Gastrocnemius medialis (tissue), 4 donors: Measurements from ENCODE around the gene CMTM4. TPM values are rescaled to one million over a fixed set of nuclear protein-coding genes. Genes with fewer than 3 reads are reported as not detected.

ENCODE experiments used
- ATAC-seq, 2 donors: fragments of 150-250 bp; one replicate each; pipeline ENCODE4 v1.9.1; 2016
- DNase-seq, 2 donors: peaks; one replicate each; pipeline ENCODE4 v3.0.0-alpha.2; 2019
- H3K27ac ChIP-seq, 4 donors: fragments of 200-600 bp; sonication (generic); 1 replicate in 1 of 4; 2 replicates in 3 of 4; pipeline ENCODE4 v1.5.1; 2016 to 2018; ENCODE audit warnings: mild to moderate bottlenecking in 2 of 4, moderate library complexity in 1 of 4
- H3K27me3 ChIP-seq, 3 donors: fragments of 200-600 bp; sonication (generic) in 2 of 3; 1 replicate in 1 of 3; 2 replicates in 2 of 3; pipeline versions ENCODE4 v1.5.1 to v1.6.0; 2016 to 2019; ENCODE audit warnings: mild to moderate bottlenecking in 1 of 3, moderate library complexity in 1 of 3
- H3K36me3 ChIP-seq, 2 donors: fragments of 200-600 bp; sonication (generic) in 1 of 2; one replicate each; pipeline ENCODE4 v1.5.1; 2017 to 2018
- H3K4me1 ChIP-seq, 2 donors: fragments of 200-600 bp; sonication (generic) in 1 of 2; one replicate each; pipeline ENCODE4 v1.5.1; 2016 to 2017; ENCODE audit warnings: mild to moderate bottlenecking in 2 of 2
- H3K4me3 ChIP-seq, 4 donors: fragments of 200-600 bp; sonication (generic) in 3 of 4; 1 replicate in 1 of 4; 2 replicates in 3 of 4; pipeline ENCODE4 v1.5.1; 2016 to 2019; ENCODE audit warnings: mild to moderate bottlenecking in 2 of 4
- H3K9me3 ChIP-seq, 3 donors: fragments of 200-600 bp; sonication (generic) in 2 of 3; 1 replicate in 1 of 3; 2 replicates in 2 of 3; pipeline ENCODE4 v1.5.1; 2016 to 2019
- POLR2A ChIP-seq, 2 donors: fragments of 450-650 bp; IDR thresholded peaks; one replicate each; pipeline ENCODE4 v1.6.1; 2017; ENCODE audit warnings: antibody characterized with exemption in 2 of 2, mild to moderate bottlenecking in 2 of 2, moderate library complexity in 2 of 2
- in situ Hi-C, 4 donors: fragments of 200-750 bp; cut with MboI; loops; one replicate each; pipeline versions ENCODE4 v1.15.0 to v1.8.0; 2017; ENCODE audit warnings: low sequenced_read_pairs in 4 of 4
- intact Hi-C: fragments of 100-400 bp; cut with DNase I; formaldehyde crosslinking; loops from one replicate; pipeline ENCODE4 v1.15.1; 2023; ENCODE audit warnings: low total_unique reads
- total RNA-seq, 4 donors: library from RNA; depleted of rRNA; stranded (reverse); fragments of >200 nt; gene quantifications; one replicate each; pipeline versions ENCODE4 v1.1.0 to v1.2.3, GENCODE V29; 2016
- TF ChIP-seq, protein P1 (sequence below), 5 experiments: fragments of 450-650 bp in 3 of 5; fragments of 200-600 bp in 2 of 5; sonication (generic) in 2 of 5; IDR thresholded peaks in 4 of 5; conservative IDR thresholded peaks in 1 of 5; 1 replicate in 4 of 5; 2 replicates in 1 of 5; pipeline ENCODE4 v1.5.1; 2016 to 2019; ENCODE audit warnings: antibody characterized with exemption in 5 of 5, mild to moderate bottlenecking in 3 of 5, moderate library complexity in 3 of 5

CMTM4 gene
- total RNA-seq, 4 donors from 2014 or later: 5.7 to 15.0 (median 7.2) TPM

- Histone ChIP-seq H3K27me3 (no peaks in the 10 kb centered on the region), H3K9me3 (no peaks in the 10 kb centered on the region), H3K27ac (no peak overlapping the region), H3K4me3 (no peak overlapping the region), H3K4me1 (peaks cover 0 to 6% of the 10 kb centered on the region in 2 donors), H3K36me3 (no peaks in the 10 kb centered on the region)
- ATAC-seq (peak in 1 of 2 donors; percentile 36), DNase-seq (no peak)
- TF ChIP-seq, protein P1, sequence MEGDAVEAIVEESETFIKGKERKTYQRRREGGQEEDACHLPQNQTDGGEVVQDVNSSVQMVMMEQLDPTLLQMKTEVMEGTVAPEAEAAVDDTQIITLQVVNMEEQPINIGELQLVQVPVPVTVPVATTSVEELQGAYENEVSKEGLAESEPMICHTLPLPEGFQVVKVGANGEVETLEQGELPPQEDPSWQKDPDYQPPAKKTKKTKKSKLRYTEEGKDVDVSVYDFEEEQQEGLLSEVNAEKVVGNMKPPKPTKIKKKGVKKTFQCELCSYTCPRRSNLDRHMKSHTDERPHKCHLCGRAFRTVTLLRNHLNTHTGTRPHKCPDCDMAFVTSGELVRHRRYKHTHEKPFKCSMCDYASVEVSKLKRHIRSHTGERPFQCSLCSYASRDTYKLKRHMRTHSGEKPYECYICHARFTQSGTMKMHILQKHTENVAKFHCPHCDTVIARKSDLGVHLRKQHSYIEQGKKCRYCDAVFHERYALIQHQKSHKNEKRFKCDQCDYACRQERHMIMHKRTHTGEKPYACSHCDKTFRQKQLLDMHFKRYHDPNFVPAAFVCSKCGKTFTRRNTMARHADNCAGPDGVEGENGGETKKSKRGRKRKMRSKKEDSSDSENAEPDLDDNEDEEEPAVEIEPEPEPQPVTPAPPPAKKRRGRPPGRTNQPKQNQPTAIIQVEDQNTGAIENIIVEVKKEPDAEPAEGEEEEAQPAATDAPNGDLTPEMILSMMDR (IDR thresholded peaks at IDR 0.05 in 4 of 5, conservative IDR thresholded peaks at IDR 0.05 in 1 of 5): no peak
- no peak for TF ChIP-seq POLR2A (IDR thresholded peaks at IDR 0.05)
- intact Hi-C loops: no loop called here
- in situ Hi-C loops: no loop called here
These were observed 18.7 kb downstream of the CMTM4 start for GRCh38 chr16:66677836-66678235.

DNA sequence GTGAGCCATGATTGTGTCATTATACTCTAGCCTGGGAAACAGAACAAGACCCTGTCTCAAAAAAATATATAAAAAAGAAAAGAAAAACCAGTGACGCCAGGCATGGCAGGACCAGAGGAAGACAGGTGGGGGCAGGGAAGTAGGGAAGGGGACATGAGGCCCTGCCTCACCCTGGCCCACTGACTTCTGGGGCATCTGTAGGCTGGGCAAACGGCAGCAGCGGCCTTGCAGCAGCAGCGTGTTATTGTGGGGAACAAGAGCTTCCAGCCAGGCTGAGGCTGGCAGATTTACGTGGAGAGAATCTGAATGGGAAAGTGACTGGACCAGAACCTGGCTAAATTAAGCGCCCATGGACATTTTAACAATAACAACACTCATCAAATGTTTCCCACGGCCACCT is 19.4 kb downstream of the CMTM4 start:
- intact Hi-C loops: no loop called here
- no peak overlapping the region for H3K4me3 ChIP-seq
- no peak for ATAC-seq

GRCh38 chr16:66676599-66676998 is 19.9 kb downstream of the CMTM4 start:
- no peak overlapping the region for H3K4me3 ChIP-seq
- TF ChIP-seq, protein P1 (IDR thresholded peaks at IDR 0.05 in 4 of 5, conservative IDR thresholded peaks at IDR 0.05 in 1 of 5): no peak
- TF ChIP-seq POLR2A (IDR thresholded peaks at IDR 0.05): no peak
- no peaks in the 10 kb centered on the region for H3K36me3 ChIP-seq
- H3K9me3 ChIP-seq: no peaks in the 10 kb centered on the region
- no peak for ATAC-seq
- no peak for DNase-seq
- no peaks in the 10 kb centered on the region for H3K27me3 ChIP-seq
- intact Hi-C loops: no loop called here
- no peak overlapping the region for H3K27ac ChIP-seq
- H3K4me1 ChIP-seq: peaks cover 0 to 6% of the 10 kb centered on the region in 2 donors
- in situ Hi-C loops: no loop called here

More for the DNA sequence above, 19.4 kb downstream of the CMTM4 start:
- H3K27ac ChIP-seq: no peak overlapping the region
- H3K9me3 ChIP-seq: no peaks in the 10 kb centered on the region
- peaks cover 0 to 6% of the 10 kb centered on the region in 2 donors for H3K4me1 ChIP-seq
- DNase-seq: no peak
- no peak for TF ChIP-seq POLR2A (IDR thresholded peaks at IDR 0.05)
- TF ChIP-seq, protein P1 (IDR thresholded peaks at IDR 0.05 in 4 of 5, conservative IDR thresholded peaks at IDR 0.05 in 1 of 5): no peak
- in situ Hi-C loops: no loop called here
- H3K27me3 ChIP-seq: no peaks in the 10 kb centered on the region
- H3K36me3 ChIP-seq: no peaks in the 10 kb centered on the region

DNA sequence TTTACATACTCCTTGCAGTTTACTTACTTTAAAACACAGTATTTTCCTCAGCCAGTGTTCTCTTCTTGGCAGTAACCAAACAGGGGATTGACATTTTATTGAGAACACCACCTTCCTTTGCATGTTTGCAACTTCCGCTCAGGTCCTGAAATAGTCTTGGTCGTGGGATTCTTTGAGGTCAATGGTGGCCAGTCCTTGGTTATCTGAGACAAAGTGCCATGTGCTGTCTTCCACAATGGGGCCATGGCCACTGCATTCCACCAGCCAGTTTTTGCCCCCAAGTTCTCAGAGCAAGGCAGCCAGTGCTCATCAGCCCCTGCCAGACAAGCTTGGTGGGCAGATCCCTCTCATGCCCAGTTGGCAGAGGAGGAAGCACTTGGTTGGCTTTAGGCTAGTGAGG is 22.9 kb downstream of the CMTM4 start:
- Histone ChIP-seq H3K4me1 (peaks cover 0 to 6% of the 10 kb centered on the region in 2 donors), H3K4me3 (no peak overlapping the region), H3K27me3 (no peaks in the 10 kb centered on the region), H3K9me3 (no peaks in the 10 kb centered on the region), H3K36me3 (no peaks in the 10 kb centered on the region), H3K27ac (no peak overlapping the region)
- intact Hi-C loops: no loop called here
- ATAC-seq (no peak), DNase-seq (no peak)
- in situ Hi-C loops: no loop called here
- TF ChIP-seq, protein P1 (IDR thresholded peaks at IDR 0.05 in 4 of 5, conservative IDR thresholded peaks at IDR 0.05 in 1 of 5): no peak
- no peak for TF ChIP-seq POLR2A (IDR thresholded peaks at IDR 0.05)
